ENCODE measurements around the gene SLC6A18. TPM values are rescaled to one million over a fixed set of nuclear protein-coding genes. Genes with fewer than 3 reads are reported as not detected.

Gene SLC6A18
- polyA plus RNA-seq, 1 of the 3 experiments (the other 2 are of a cell fraction) = not detected

DNA sequence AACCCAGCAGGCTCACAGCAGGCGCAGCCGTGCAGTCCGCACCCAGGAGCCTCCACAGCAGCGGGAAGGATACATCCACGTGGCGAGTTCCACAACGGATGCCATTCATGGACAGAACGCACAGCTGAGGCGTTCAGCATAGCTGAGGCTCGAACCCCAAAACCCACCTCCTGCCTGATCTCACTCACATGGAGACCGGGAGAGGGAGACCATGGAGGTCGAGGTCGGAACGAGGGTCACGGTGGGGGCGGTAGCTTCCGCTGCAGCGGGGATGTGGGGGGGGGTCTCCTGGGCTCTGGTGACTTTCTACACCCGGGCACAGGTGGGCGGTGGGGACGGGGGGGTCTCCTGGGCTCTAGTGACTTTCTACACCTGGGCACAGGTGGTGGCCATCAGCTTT, 52.1 kb downstream of the SLC6A18 start:
- CTCF ChIA-PET = interaction anchor here (0.7 kb wide), 1 partner anchor 22 kb away, joined by 3 read pairs; no protein-coding TSS in a partner anchor
- no peak overlapping the region for H2AFZ ChIP-seq (ENCODE audit: low read depth)
- H3K4me1 ChIP-seq (ENCODE audit: control insufficient read depth in 1 of 2, insufficient read depth in 2 of 2, low read depth in 1 of 2, low read length in 1 of 2) = no peaks in the 10 kb centered on the region
- DNase-seq = no peak
- no peak overlapping the region for H3K27ac ChIP-seq (ENCODE audit: low read depth in 2 of 2, low read length in 1 of 2)
- WGBS (ENCODE audit: low lambda C conversion rate) = 65% methylated on average over 12 of the region's 21 CpGs
- H3K9me3 ChIP-seq = no peaks in the 10 kb centered on the region
- H3K36me3 ChIP-seq (replicated peaks in 1 of 2; ENCODE audit: control insufficient read depth in 1 of 2, insufficient read depth in 2 of 2, low read length in 1 of 2) = no peaks in the 10 kb centered on the region
- H3K27me3 ChIP-seq (ENCODE audit: insufficient read depth) = no peaks in the 10 kb centered on the region; the same call in 1 of the 2 replicates
- H4K20me1 ChIP-seq (ENCODE audit: insufficient read depth) = no peaks in the 10 kb centered on the region
- no peaks in the 10 kb centered on the region for H3F3A ChIP-seq (replicated peaks; ENCODE audit: insufficient read depth)
- TF ChIP-seq PBX3 (IDR thresholded peaks at IDR 0.05) = no peak
- no peak for TF ChIP-seq ELF1 (IDR thresholded peaks at IDR 0.05)
- TF ChIP-seq JUND (IDR thresholded peaks at IDR 0.05) = no peak
- POLR2A ChIA-PET = no interaction called here
- no peaks in the 10 kb centered on the region for H3K79me2 ChIP-seq (ENCODE audit: insufficient read depth)
- H3K4me2 ChIP-seq = no peak overlapping the region
- H3K9me2 ChIP-seq = no peaks in the 10 kb centered on the region
- no peak overlapping the region for H3K9ac ChIP-seq
- no peak overlapping the region for H3K4me3 ChIP-seq (ENCODE audit: low read depth in 2 of 2, low read length in 1 of 2)

DNA sequence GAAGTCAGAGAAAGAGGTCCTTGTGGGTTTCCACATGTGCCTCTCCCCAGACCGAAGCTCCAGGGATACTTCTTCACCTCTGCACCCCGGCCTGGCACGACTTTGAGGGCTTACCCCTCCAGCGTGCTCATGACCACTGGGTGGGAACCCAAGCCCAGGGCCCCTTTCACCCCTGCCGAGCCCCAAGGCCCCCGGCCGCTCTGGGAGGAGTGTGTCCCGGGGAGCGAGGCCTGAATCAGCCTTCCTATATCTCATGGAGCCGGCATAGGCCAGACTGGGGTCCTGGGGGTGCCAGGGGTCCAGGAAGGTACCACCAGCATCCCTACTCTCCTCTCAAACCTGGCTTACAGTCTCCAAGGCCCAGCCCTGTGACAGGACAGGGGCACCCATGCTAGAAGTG, 52.6 kb downstream of the SLC6A18 start:
- Histone ChIP-seq H3K9me3 (no peaks in the 10 kb centered on the region), H2AFZ (ENCODE audit: low read depth) (no peak overlapping the region), H3K27ac (ENCODE audit: low read depth in 2 of 2, low read length in 1 of 2) (no peak overlapping the region), H3K27me3 (ENCODE audit: insufficient read depth) (no peaks in the 10 kb centered on the region; the same call in 1 of the 2 replicates), H3K4me1 (ENCODE audit: control insufficient read depth in 1 of 2, insufficient read depth in 2 of 2, low read depth in 1 of 2, low read length in 1 of 2) (no peaks in the 10 kb centered on the region), H3K9me2 (no peaks in the 10 kb centered on the region), H3K4me3 (ENCODE audit: low read depth in 2 of 2, low read length in 1 of 2) (no peak overlapping the region), H3K79me2 (ENCODE audit: insufficient read depth) (no peaks in the 10 kb centered on the region), H3F3A (replicated peaks; ENCODE audit: insufficient read depth) (no peaks in the 10 kb centered on the region), H4K20me1 (ENCODE audit: insufficient read depth) (no peaks in the 10 kb centered on the region), H3K4me2 (no peak overlapping the region), H3K36me3 (replicated peaks in 1 of 2; ENCODE audit: control insufficient read depth in 1 of 2, insufficient read depth in 2 of 2, low read length in 1 of 2) (no peaks in the 10 kb centered on the region), H3K9ac (no peak overlapping the region)
- 70% methylated on average over 2 of the region's 10 CpGs for WGBS (ENCODE audit: low lambda C conversion rate)
- POLR2A ChIA-PET = no interaction called here
- DNase-seq = no peak
- CTCF ChIA-PET = interaction anchor here (0.7 kb wide), 1 partner anchor 21 kb away, joined by 3 read pairs; no protein-coding TSS in a partner anchor
- TF ChIP-seq MXI1 (IDR thresholded peaks at IDR 0.05; ENCODE audit: low read depth, low read length) = no peak
- TF ChIP-seq RXRA (IDR thresholded peaks at IDR 0.05; ENCODE audit: borderline replicate concordance, low read depth) = no peak
- TF ChIP-seq GABPA (IDR thresholded peaks at IDR 0.05; ENCODE audit: low read depth) = no peak
- TF ChIP-seq, protein P1, sequence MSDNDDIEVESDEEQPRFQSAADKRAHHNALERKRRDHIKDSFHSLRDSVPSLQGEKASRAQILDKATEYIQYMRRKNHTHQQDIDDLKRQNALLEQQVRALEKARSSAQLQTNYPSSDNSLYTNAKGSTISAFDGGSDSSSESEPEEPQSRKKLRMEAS (IDR thresholded peaks at IDR 0.05; ENCODE audit: low read depth) = no peak
- no peak for TF ChIP-seq CHD2 (IDR thresholded peaks at IDR 0.05; ENCODE audit: low read length, partially characterized antibody)
- no peak for TF ChIP-seq GATA2 (CRISPR knock-in tag; IDR thresholded peaks at IDR 0.05)
- no peak for TF ChIP-seq SIN3A (IDR thresholded peaks at IDR 0.05; ENCODE audit: borderline replicate concordance, low read depth, low read length)

DNA sequence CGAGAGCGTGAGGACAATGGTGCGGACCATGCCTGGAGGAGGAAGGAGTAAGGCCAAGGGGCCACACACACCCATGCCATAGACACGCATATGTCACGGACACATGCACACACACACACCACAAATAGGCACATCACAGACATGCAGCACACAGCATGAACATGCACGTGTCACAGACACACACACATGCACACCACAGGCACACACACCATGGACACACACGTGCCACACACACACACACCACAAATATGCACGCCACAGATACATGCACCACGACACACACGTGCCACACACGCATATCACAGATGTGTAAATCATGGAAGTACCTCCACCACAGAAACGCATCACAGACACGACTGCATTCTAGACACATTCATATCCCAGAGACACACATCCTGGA, 53.0 kb downstream of the SLC6A18 start:
- no peak overlapping the region for H3K4me2 ChIP-seq
- H3K9me3 ChIP-seq = no peaks in the 10 kb centered on the region
- POLR2A ChIA-PET = no interaction called here
- no peak overlapping the region for H3K9ac ChIP-seq
- H3F3A ChIP-seq (replicated peaks; ENCODE audit: insufficient read depth) = no peaks in the 10 kb centered on the region
- H3K9me2 ChIP-seq = no peaks in the 10 kb centered on the region
- TF ChIP-seq SIN3A (IDR thresholded peaks at IDR 0.05; ENCODE audit: borderline replicate concordance, low read depth, low read length) (no peak), TCF12 (IDR thresholded peaks at IDR 0.05) (no peak), RFX5 (IDR thresholded peaks at IDR 0.05; ENCODE audit: low read length) (no peak), MEF2A (IDR thresholded peaks at IDR 0.05; ENCODE audit: borderline replicate concordance, low read depth) (no peak), GABPA (IDR thresholded peaks at IDR 0.05; ENCODE audit: low read depth) (no peak), TEAD4 (IDR thresholded peaks at IDR 0.05; ENCODE audit: borderline replicate concordance, insufficient read depth) (no peak), CHD2 (IDR thresholded peaks at IDR 0.05; ENCODE audit: low read length, partially characterized antibody) (no peak), RAD21 (IDR thresholded peaks at IDR 0.05; ENCODE audit: low read length) (no peak), NFIC (IDR thresholded peaks at IDR 0.05; ENCODE audit: borderline replicate concordance) (no peak), FOXJ3 (CRISPR knock-in tag; IDR thresholded peaks at IDR 0.05) (no peak)
- TF ChIP-seq, protein P1 (IDR thresholded peaks at IDR 0.05; ENCODE audit: low read depth) = no peak
- no peak overlapping the region for H3K4me3 ChIP-seq (ENCODE audit: low read depth in 2 of 2, low read length in 1 of 2)
- CTCF ChIA-PET = no interaction called here
- no peak overlapping the region for H2AFZ ChIP-seq (ENCODE audit: low read depth)
- H4K20me1 ChIP-seq (ENCODE audit: insufficient read depth) = no peaks in the 10 kb centered on the region
- WGBS (ENCODE audit: low lambda C conversion rate) = 53% methylated on average over 12 of the region's 13 CpGs
- H3K27ac ChIP-seq (ENCODE audit: low read depth in 2 of 2, low read length in 1 of 2) = no peak overlapping the region
- no peaks in the 10 kb centered on the region for H3K36me3 ChIP-seq (replicated peaks in 1 of 2; ENCODE audit: control insufficient read depth in 1 of 2, insufficient read depth in 2 of 2, low read length in 1 of 2)
- no peaks in the 10 kb centered on the region for H3K4me1 ChIP-seq (ENCODE audit: control insufficient read depth in 1 of 2, insufficient read depth in 2 of 2, low read depth in 1 of 2, low read length in 1 of 2)
- no peak for DNase-seq
- no peaks in the 10 kb centered on the region for H3K79me2 ChIP-seq (ENCODE audit: insufficient read depth)
- H3K27me3 ChIP-seq (ENCODE audit: insufficient read depth) = no peaks in the 10 kb centered on the region; the same call in 1 of the 2 replicates

All from SK-N-SH (cell line).